Stimulated activated CD4-positive, alpha-beta T cell treated with anti-CD3 and anti-CD28 coated beads, Interleukin-4, amount 100 ng/mL, for 48 hours (primary cell): ENCODE results near the gene RTKN.
"Not testable (repeated sequence)": the region's sequence is repeated elsewhere in the genome, so short reads cannot be mapped to it uniquely, and the experiment has no call there.

Experiments used
- DNase-seq, 2 donors: peaks; one replicate each; pipeline ENCODE4 v3.0.0-alpha.2; 2020; ENCODE audit warnings: low read depth in 2 of 2

RTKN gene

GRCh38 chr2:74439373-74439772 lies 2.4 kb downstream of the RTKN start:
- DNase-seq: no peak

GRCh38 chr2:74438248-74438647 lies 3.5 kb downstream of the RTKN start:
- no peak for DNase-seq

GRCh38 chr2:74436848-74437695 lies 4.7 kb downstream of the RTKN start:
- DNase-seq: no peak

GRCh38 chr2:74436111-74436805 lies 5.5 kb downstream of the RTKN start:
- no peak for DNase-seq

- DNase-seq: no peak
Observed at GRCh38 chr2:74430502-74430901, 11.2 kb downstream of the RTKN start.

GRCh38 chr2:74429487-74430451 lies 12.0 kb downstream of the RTKN start:
- no peak for DNase-seq

- DNase-seq: no peak
Observed at GRCh38 chr2:74428675-74429074, 13.1 kb downstream of the RTKN start.

GRCh38 chr2:74427551-74427950 lies 14.2 kb downstream of the RTKN start:
- DNase-seq: no peak

GRCh38 chr2:74426181-74426758 lies 15.5 kb downstream of the RTKN start:
- DNase-seq: no peak

- no peak for DNase-seq
Observed at GRCh38 chr2:74425523-74425922, 16.2 kb downstream of the RTKN start.

GRCh38 chr2:74424995-74425406 lies 16.7 kb downstream of the RTKN start:
- no peak for DNase-seq

GRCh38 chr2:74424139-74424992 lies 17.4 kb downstream of the RTKN start:
- no peak for DNase-seq

- DNase-seq: no peak
Observed at GRCh38 chr2:74423231-74424095, 18.3 kb downstream of the RTKN start.

GRCh38 chr2:74421221-74421870 lies 20.4 kb downstream of the RTKN start, which contains the start of the genes C2orf81 and WDR54:
Gene C2orf81 (minus strand): TSS chr2:74421619. CDS start chr2:74421560, 59 bp downstream.
Gene WDR54 (plus strand): TSS chr2:74421730. CDS start chr2:74422154, 424 bp downstream.
- peak; percentile 95 for DNase-seq

- DNase-seq: not testable (repeated sequence)
Observed at GRCh38 chr2:74420443-74421103, 21.2 kb downstream of the RTKN start.

- DNase-seq: no peak
Observed at GRCh38 chr2:74420006-74420405, 21.7 kb downstream of the RTKN start.

- DNase-seq: no peak
Observed at GRCh38 chr2:74419345-74419744, 22.4 kb downstream of the RTKN start.

- DNase-seq: no peak
Observed at GRCh38 chr2:74418312-74418711, 23.4 kb downstream of the RTKN start.
